Stomach (tissue), 4 donors: ENCODE data around the gene MOB2.

Source experiments
- CTCF ChIP-seq, 7 experiments: fragments of 450-650 bp in 4 of 7; fragments of 200-600 bp in 3 of 7; sonication (generic) in 3 of 7; IDR thresholded peaks; one replicate each; pipeline ENCODE4 v1.5.1; 2016 to 2019; ENCODE audit warnings: antibody characterized with exemption in 7 of 7, control low read depth in 2 of 7, mild to moderate bottlenecking in 1 of 7
- POLR2A ChIP-seq, 4 donors: fragments of 450-650 bp; IDR thresholded peaks; one replicate each; pipeline ENCODE4 v1.6.1; 2016; ENCODE audit warnings: antibody characterized with exemption in 4 of 4, control low read depth in 2 of 4, mild to moderate bottlenecking in 1 of 4, moderate library complexity in 1 of 4
- POLR2AphosphoS5 ChIP-seq, 3 donors: sonication (generic); formaldehyde crosslinking; IDR thresholded peaks; one replicate each; pipeline ENCODE4 v1.6.1; 2016; ENCODE audit warnings: antibody characterized with exemption in 3 of 3

GRCh38 chr11:1526785-1527184, 40.2 kb upstream of the MOB2 start:
- no peak for TF ChIP-seq CTCF (IDR thresholded peaks at IDR 0.05)
- no peak for TF ChIP-seq POLR2AphosphoS5 (IDR thresholded peaks at IDR 0.05)
- TF ChIP-seq POLR2A (IDR thresholded peaks at IDR 0.05): no peak
